Activated T-helper 1 cell treated with anti-CD3 and anti-CD28 coated beads, Interleukin-12 subunit alpha, Interleukin-12 subunit beta, Interleukin-2, Interleukin-4 antibody, amounts not matched to agents 30 ng/mL and 10 ng/mL and 1 ng/mL, durations not matched to agents 14 hours and 24 hours and 36 hours (primary cell): ENCODE data around the gene AKT1S1. TPM values are rescaled to one million over a fixed set of nuclear protein-coding genes. Genes with fewer than 3 reads are reported as not detected.
A peak's percentile ranks its signal among the peaks of the same experiment; 100 is the strongest.

Source experiments
- DNase-seq: peaks from one replicate; pipeline ENCODE4 v3.0.0; 2021; ENCODE audit warnings: low spot score
- H3K27ac Mint-ChIP-seq: one replicate; pipeline ENCODE4 v1.8.0; 2021; ENCODE audit warnings: mild to moderate bottlenecking, mixed read lengths
- H3K27me3 Mint-ChIP-seq: one replicate; pipeline ENCODE4 v1.8.0; 2022; ENCODE audit warnings: mild to moderate bottlenecking, moderate library complexity, mixed read lengths; ENCODE audit not compliant: insufficient read depth
- H3K36me3 Mint-ChIP-seq: one replicate; pipeline ENCODE4 v1.8.0; 2021; ENCODE audit warnings: low read depth, mixed read lengths
- H3K4me1 Mint-ChIP-seq: one replicate; pipeline ENCODE4 v1.8.0; 2021; ENCODE audit warnings: low read depth, mixed read lengths
- H3K4me3 Mint-ChIP-seq: one replicate; pipeline ENCODE4 v1.8.0; 2021; ENCODE audit warnings: mild to moderate bottlenecking, moderate library complexity, mixed read lengths
- H3K9me3 Mint-ChIP-seq: one replicate; pipeline ENCODE4 v1.8.0; 2021; ENCODE audit warnings: mixed read lengths
- intact Hi-C: fragments of 100-400 bp; cut with micrococcal nuclease; formaldehyde crosslinking; loops from one replicate; pipeline ENCODE4 v1.15.1; 2024
- total RNA-seq: library from RNA; stranded (reverse); gene quantifications from 2 replicates; pipeline ENCODE4 v1.2.3, GENCODE V29; 2022

AKT1S1 gene
- total RNA-seq, 1 donor from 2014 or later: 32.2 TPM

DNA sequence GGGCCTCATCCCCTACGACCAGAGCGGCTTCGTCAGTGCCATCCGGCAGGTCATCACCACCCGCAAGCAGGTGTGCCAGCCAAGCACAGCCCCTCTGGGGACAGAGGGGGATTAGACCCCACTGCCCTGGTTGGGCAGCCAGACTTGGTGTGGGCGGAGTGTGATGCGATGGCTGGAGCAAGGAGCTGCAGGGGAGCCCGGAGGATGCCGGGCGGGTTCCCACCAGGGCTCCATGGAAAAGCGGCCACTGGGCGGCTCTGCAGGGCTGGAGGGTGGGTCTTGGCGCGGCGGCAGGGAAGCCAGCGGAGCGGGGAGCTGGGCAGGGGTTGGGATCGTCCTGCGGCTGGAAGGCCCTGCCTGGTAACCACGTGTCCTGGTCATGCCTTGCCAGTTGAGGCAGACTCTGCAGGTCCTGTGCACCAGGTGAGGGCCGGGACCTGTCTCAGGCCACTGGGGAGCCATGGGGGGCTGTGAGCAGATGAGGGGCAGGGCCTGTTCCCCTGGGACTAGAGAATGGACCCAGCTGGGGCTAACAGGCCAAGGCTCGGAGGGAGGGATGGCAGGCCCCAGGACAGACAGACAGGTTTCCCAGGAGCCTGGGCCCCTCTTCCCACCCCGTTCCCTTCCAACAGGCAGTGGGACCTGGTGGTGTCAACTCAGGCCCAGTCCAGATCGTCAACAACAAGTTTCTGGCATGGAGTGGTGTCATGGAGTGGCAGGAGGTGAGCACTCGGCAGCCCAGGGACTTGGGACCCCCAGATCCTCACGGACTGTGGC lies 19.9 kb downstream of the AKT1S1 start:
- Mint-ChIP-seq H3K36me3 (peaks cover 12% of the 10 kb centered on the region), H3K4me3 (no peak overlapping the region), H3K4me1 (peaks cover 12% of the 10 kb centered on the region), H3K9me3 (no peaks in the 10 kb centered on the region), H3K27me3 (peaks cover 5% of the 10 kb centered on the region), H3K27ac (no peak overlapping the region)
- intact Hi-C loops: no loop called here
- no peak for DNase-seq

- peaks cover 5% of the 10 kb centered on the region for H3K27me3 Mint-ChIP-seq
- H3K36me3 Mint-ChIP-seq: peaks cover 12% of the 10 kb centered on the region
- no peaks in the 10 kb centered on the region for H3K9me3 Mint-ChIP-seq
- DNase-seq: no peak
- intact Hi-C loops: no loop called here
- no peak overlapping the region for H3K27ac Mint-ChIP-seq
- H3K4me1 Mint-ChIP-seq: peaks cover 15% of the 10 kb centered on the region
- no peak overlapping the region for H3K4me3 Mint-ChIP-seq
Observed at GRCh38 chr19:49856574-49857021, 20.6 kb downstream of the AKT1S1 start.

GRCh38 chr19:49855676-49856573 lies 21.2 kb downstream of the AKT1S1 start:
- no peak overlapping the region for H3K4me3 Mint-ChIP-seq
- DNase-seq: no peak
- no peaks in the 10 kb centered on the region for H3K9me3 Mint-ChIP-seq
- H3K36me3 Mint-ChIP-seq: peaks cover 9% of the 10 kb centered on the region
- H3K4me1 Mint-ChIP-seq: peaks cover 15% of the 10 kb centered on the region
- peaks cover 5% of the 10 kb centered on the region for H3K27me3 Mint-ChIP-seq
- intact Hi-C loops: no loop called here
- H3K27ac Mint-ChIP-seq: no peak overlapping the region

GRCh38 chr19:49855277-49855675 lies 21.9 kb downstream of the AKT1S1 start:
- DNase-seq: no peak
- Mint-ChIP-seq H3K4me1 (peaks cover 16% of the 10 kb centered on the region), H3K4me3 (no peak overlapping the region), H3K36me3 (peaks cover 5% of the 10 kb centered on the region), H3K9me3 (no peaks in the 10 kb centered on the region), H3K27me3 (peaks cover 5% of the 10 kb centered on the region), H3K27ac (no peak overlapping the region)
- intact Hi-C loops: no loop called here

DNA sequence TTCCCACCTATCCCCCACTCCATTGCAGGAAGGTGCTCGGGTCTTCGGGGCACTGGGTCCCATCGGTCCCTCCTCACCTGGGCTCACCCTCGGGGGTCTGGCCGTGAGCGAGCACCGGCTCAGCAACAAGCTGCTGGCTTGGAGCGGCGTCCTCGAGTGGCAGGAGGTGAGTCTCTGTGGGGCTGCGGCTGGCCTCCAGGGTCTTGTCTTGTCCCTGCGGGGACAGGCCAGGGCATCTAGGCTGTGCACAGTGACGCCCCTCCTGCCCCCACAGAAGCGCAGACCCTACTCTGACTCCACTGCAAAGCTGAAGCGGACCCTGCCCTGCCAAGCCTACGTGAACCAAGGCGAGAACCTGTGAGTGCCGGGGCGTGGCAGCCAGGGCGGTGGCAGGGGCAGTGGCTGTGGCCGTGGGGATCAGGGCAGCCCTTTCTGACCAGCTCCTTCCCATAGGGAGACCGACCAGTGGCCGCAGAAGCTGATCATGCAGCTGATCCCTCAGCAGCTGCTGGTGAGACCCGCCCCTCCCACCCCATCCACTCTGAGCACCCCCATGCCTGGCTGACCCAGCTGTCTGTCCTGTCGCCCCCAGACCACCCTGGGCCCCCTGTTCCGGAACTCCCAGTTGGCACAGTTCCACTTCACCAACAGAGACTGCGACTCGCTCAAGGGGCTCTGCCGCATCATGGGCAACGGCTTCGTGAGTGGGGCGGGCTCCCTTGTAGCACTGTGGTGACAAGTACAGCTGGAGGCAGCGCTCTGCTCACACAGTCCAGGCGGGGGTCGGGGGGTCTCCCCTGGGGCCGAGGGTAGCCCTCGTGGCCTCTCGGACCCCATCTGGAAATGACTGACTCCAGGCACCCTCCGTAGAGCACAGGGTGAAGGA lies 22.5 kb downstream of the AKT1S1 start:
- Mint-ChIP-seq H3K9me3 (no peaks in the 10 kb centered on the region), H3K4me1 (peaks cover 23% of the 10 kb centered on the region), H3K4me3 (no peak overlapping the region), H3K27ac (no peak overlapping the region), H3K27me3 (peaks cover 5% of the 10 kb centered on the region), H3K36me3 (peaks cover 6% of the 10 kb centered on the region)
- no peak for DNase-seq
- intact Hi-C loops: no loop called here

DNA sequence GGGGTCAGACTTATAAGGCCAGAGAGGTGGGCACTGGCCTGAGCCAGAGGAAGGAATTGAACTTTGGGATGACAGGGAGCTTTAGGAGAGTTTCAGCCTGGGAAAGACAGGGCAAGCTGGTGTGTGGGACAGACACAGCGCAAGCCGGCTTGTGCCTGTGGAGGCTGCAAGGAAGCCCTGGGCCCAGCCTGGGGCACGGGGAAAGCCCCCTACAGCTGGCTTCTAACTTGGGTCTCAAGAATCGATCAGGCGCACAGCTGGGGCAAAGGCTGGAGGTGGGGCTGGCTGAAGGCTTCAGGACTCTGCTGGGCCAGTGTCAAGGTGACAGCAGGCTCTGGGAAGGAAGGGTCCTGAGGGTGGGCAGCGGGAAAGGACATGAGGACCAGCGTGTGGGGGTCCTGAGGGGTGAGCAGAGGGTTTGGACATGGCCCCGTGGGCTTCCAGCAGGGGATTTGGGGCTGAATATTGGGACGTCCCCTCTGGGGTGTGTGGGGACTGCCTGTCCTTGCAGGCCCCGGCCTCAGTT lies 23.2 kb downstream of the AKT1S1 start:
- peak overlapping the region; percentile 60 for H3K4me3 Mint-ChIP-seq
- H3K27ac Mint-ChIP-seq: peak overlapping the region; percentile 40
- peaks cover 28% of the 10 kb centered on the region for H3K4me1 Mint-ChIP-seq
- no peak for DNase-seq
- intact Hi-C loops: loop anchor here (1.0 kb wide), 1 partner anchor 36 kb away; no protein-coding TSS in a partner anchor
- peaks cover 7% of the 10 kb centered on the region for H3K36me3 Mint-ChIP-seq
- H3K27me3 Mint-ChIP-seq: peaks cover 5% of the 10 kb centered on the region
- H3K9me3 Mint-ChIP-seq: peaks cover 4% of the 10 kb centered on the region

DNA sequence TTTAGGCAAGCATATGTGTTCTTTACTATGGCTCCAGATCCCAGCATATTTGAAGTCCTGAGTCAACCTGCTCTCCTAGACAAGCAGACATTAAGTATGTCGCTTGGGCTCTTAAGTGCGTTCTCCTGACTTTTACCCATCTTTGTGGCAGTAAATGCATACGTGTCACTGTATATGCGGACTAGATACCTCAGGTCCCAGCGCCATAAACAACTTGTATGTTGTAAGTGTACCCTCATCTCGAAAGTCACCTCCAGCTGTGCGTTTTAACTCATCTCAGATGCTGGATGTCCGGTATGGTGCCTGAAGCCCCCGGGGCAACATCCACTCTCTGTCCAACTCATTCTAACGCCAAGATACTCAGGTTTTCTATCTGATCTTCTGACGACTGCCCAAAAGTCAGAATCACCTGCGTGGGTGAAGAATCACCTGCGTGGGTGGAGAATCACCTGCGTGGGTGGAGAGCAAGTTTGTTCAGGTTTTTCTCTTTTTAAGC lies 24.5 kb downstream of the AKT1S1 start:
- Mint-ChIP-seq H3K36me3 (peaks cover 7% of the 10 kb centered on the region), H3K27me3 (peaks cover 5% of the 10 kb centered on the region), H3K4me1 (peaks cover 38% of the 10 kb centered on the region), H3K9me3 (peaks cover 4% of the 10 kb centered on the region), H3K4me3 (peak overlapping the region; percentile 89), H3K27ac (peak overlapping the region; percentile 72)
- intact Hi-C loops: loop anchor here (1.0 kb wide), 1 partner anchor 38 kb away; no protein-coding TSS in a partner anchor
- DNase-seq: no peak

DNA sequence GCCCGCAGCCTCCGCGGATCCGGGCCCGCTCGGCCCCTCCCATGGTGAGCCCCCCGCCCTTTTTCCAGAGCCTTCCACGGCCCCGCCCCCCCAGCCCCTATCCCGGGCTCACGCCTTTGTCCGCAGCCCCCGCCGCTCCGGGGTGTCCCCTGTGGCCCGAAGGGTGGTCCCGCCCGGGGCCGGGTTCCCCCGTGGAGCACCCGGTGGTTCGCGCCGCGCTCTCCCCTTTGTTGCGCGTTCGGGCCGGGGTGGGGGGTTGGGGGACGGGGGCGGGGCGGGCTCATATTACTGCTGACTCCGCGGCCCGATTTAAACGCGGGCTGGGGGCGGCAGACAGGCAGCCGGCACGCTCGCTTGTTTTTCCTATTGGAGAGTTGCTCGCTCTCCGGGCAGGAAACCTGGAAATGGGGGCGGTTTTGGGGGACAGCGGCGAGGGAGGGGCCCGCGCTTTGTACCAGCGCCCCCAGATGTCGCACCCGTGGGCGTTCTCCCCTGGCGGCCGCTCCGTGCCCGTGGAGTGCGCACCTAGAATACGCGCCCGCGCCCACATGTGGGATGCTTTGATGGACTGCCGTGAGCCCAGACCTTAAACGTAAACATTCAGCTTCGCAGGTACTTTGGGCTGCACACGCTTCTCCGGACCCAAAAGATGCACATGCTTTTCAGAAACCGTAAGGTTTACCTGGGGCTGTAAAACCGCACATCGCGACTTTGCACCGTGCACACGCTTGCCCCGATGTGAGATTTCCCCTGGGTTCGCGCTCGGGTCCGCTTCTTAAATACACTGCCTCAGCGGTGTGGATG lies 25.5 kb downstream of the AKT1S1 start:
- H3K9me3 Mint-ChIP-seq: peaks cover 4% of the 10 kb centered on the region
- no peak for DNase-seq
- H3K36me3 Mint-ChIP-seq: peaks cover 7% of the 10 kb centered on the region
- H3K27ac Mint-ChIP-seq: peak overlapping the region; percentile 72
- H3K4me3 Mint-ChIP-seq: peak overlapping the region; percentile 89
- intact Hi-C loops: loop anchor here (2.0 kb wide), 1 partner anchor 45 kb away; the partner anchor contains the start of gene IL4I1
- peaks cover 38% of the 10 kb centered on the region for H3K4me1 Mint-ChIP-seq
- peaks cover 5% of the 10 kb centered on the region for H3K27me3 Mint-ChIP-seq

DNA sequence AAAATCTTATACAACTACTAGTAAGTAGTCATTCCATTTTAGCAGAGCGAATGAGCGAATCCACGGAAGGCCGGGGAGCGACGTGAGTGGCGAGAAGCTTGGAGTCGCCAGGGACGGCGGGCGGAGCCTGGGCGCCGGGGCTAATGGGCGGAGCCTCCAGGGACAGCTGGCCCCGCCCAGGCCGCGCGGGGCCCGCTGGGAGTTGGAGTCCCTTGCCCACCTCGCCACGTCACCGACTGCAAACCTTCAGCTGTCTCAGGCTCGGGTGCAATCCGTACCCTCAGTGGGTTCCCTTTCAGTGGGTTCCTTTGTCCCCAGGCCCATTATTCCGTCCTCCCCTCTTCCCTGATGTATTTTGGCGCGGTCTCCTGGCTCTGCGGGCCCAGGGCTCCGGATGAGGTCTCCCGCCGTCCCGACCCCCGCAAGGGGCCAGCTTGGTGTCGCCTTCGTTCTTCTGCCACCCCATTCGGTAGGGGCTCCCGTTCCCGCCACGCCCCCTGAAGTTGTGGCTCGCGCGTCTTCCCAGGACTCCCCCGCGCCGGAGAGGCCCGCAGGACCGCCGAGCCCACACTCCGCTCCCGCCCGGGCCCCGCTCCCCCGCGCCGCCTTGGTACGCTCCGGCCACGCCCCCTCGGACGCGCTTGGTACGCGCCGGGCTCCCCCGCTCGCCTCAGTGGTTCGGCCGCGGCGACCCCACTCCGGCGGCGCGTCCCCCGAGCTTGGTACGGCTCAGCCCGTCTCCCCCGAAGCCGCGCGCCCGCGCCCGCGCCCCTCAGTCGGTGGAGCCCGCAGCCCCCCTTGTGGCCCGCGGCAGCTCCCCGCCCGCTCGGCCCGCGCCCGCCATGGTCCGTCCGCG lies 26.4 kb downstream of the AKT1S1 start, which contains the start of gene PTOV1:
Gene PTOV1, plus strand, starts transcription at position 673 of the 856 bp plus-strand sequence.
- H3K27me3 Mint-ChIP-seq: peaks cover 5% of the 10 kb centered on the region
- DNase-seq: peak; percentile 88
- H3K9me3 Mint-ChIP-seq: peaks cover 4% of the 10 kb centered on the region
- H3K4me1 Mint-ChIP-seq: peaks cover 38% of the 10 kb centered on the region
- H3K36me3 Mint-ChIP-seq: peaks cover 7% of the 10 kb centered on the region
- peak within 1 kb of the TSS; percentile 89 for H3K4me3 Mint-ChIP-seq
- peak within 1 kb of the TSS; percentile 92 for H3K27ac Mint-ChIP-seq
- intact Hi-C loops: loop anchor here (1.0 to 2.0 kb wide), 6 partner anchors 19 to 84 kb away; partner anchors contain the start of genes AKT1S1, IL4I1 and TBC1D17

DNA sequence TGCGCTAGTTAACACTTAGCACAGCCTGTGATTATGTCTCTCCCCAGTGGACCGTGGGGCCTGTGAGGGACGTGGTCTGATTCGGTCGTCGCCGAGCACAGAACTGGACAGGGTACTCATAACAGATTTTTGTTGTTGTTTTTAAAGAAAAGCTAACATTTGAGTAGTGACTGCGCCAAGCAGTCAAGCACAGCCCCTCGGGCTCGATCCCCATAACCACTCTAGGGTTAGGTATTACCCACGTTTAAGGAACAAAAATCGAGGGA lies 27.0 kb downstream of the AKT1S1 start:
- Mint-ChIP-seq H3K4me1 (peaks cover 38% of the 10 kb centered on the region), H3K27ac (peak overlapping the region; percentile 92), H3K9me3 (peaks cover 4% of the 10 kb centered on the region), H3K4me3 (peak overlapping the region; percentile 87), H3K27me3 (peaks cover 5% of the 10 kb centered on the region), H3K36me3 (peaks cover 7% of the 10 kb centered on the region)
- intact Hi-C loops: loop anchor here (1.0 to 2.0 kb wide), 6 partner anchors 19 to 84 kb away; partner anchors contain the start of genes AKT1S1, IL4I1 and TBC1D17
- DNase-seq: no peak
